A549 (cell line): ENCODE measurements around the gene OBSL1. TPM values are rescaled to one million over a fixed set of nuclear protein-coding genes. Genes with fewer than 3 reads are reported as not detected.

ENCODE experiments used
- ATAC-seq, 2 experiments: fragments of 200-7000 bp in 1 of 2; fragments of >200 bp in 1 of 2; cut with Nextera tagmentation in 1 of 2; cut with Tn5 transposase in 1 of 2; 3 replicates each; pipeline versions ENCODE4 v1.8.0 to v1.9.1; 2018 to 2020; ENCODE audit warnings: mild to moderate bottlenecking in 1 of 2, moderate library complexity in 1 of 2
- CTCF ChIA-PET: fragments of 300-600 bp; sonication (Branson Sonifier 250); formaldehyde crosslinking; extraction: SDS; loops from one replicate; lab custom pipeline; 2021; ENCODE audit warnings: antibody characterized with exemption, inconsistent platforms; lab: Yijun Ruan, JAX
- POLR2A ChIA-PET: fragments of 350-600 bp; formaldehyde crosslinking; extraction: SDS; loops from one replicate; lab custom pipeline; 2021; ENCODE audit warnings: antibody characterized with exemption, inconsistent platforms; lab: Yijun Ruan, JAX
- DNase-seq, 2 experiments: peaks; one replicate each; pipeline versions ENCODE4 v3.0.0 to v3.0.0-alpha.2; 2011 to 2016; ENCODE audit warnings: low read depth in 1 of 2, low spot score in 1 of 2
- FAIRE-seq: peaks from 2 replicates; lab custom pipeline; 2011; peaks lifted over from hg19 to GRCh38; lab: Jason Lieb, UNC
- H3K27ac ChIP-seq, 2 experiments: fragments of >200 bp; sonication (Bioruptor Twin); formaldehyde crosslinking; 3 replicates each; pipeline ENCODE4 v1.5.1; 2016 to 2017
- H3K4me1 ChIP-seq: fragments of >200 bp; sonication (Bioruptor Twin); formaldehyde crosslinking; 3 replicates; pipeline ENCODE4 v1.6.1; 2016
- H3K4me2 ChIP-seq: fragments of >200 bp; sonication (Bioruptor Twin); formaldehyde crosslinking; 3 replicates; pipeline ENCODE4 v1.6.1; 2016
- H3K4me3 ChIP-seq: fragments of >200 bp; sonication (Bioruptor Twin); formaldehyde crosslinking; 3 replicates; pipeline ENCODE4 v1.5.1; 2016
- H3K9me3 ChIP-seq: fragments of >200 bp; sonication (Bioruptor Twin); formaldehyde crosslinking; 3 replicates; pipeline ENCODE4 v1.6.1; 2016
- BCL3 ChIP-seq: fragments of >200 bp; sonication (Bioruptor Twin); formaldehyde crosslinking; IDR thresholded peaks from 3 replicates; pipeline ENCODE4 v1.6.1; 2016
- BHLHE40 ChIP-seq: IDR thresholded peaks from 2 replicates; pipeline ENCODE4 v1.6.1; 2012; ENCODE audit warnings: low read depth, low read length, inconsistent platforms
- CBX2 ChIP-seq: fragments of 200-600 bp; sonication (generic); IDR thresholded peaks from 2 replicates; pipeline ENCODE4 v1.6.1; 2016; ENCODE audit warnings: low read depth, mild to moderate bottlenecking, borderline replicate concordance
- CTCF ChIP-seq: fragments of >200 bp; sonication (Bioruptor Twin); formaldehyde crosslinking; IDR thresholded peaks from 3 replicates; pipeline ENCODE4 v1.5.1; 2016
- ESRRA ChIP-seq: fragments of 150-350 bp; IDR thresholded peaks from 2 replicates; pipeline ENCODE4 v1.6.1; 2014; ENCODE audit warnings: mild to moderate bottlenecking, low read length, borderline replicate concordance
- GATA3 ChIP-seq: IDR thresholded peaks from 2 replicates; pipeline ENCODE4 v1.6.1; 2012; ENCODE audit warnings: borderline replicate concordance
- KDM1A ChIP-seq: fragments of 200-600 bp; sonication (generic); IDR thresholded peaks from 2 replicates; pipeline ENCODE4 v1.6.1; 2016; ENCODE audit warnings: low read depth, mild to moderate bottlenecking
- MAFK ChIP-seq: fragments of 450-650 bp; IDR thresholded peaks from 2 replicates; pipeline ENCODE4 v1.6.1; 2014; ENCODE audit not compliant: partially characterized antibody
- MAX ChIP-seq: IDR thresholded peaks from 2 replicates; pipeline ENCODE4 v1.6.1; 2012
- MAZ ChIP-seq: fragments of 150-350 bp; IDR thresholded peaks from 2 replicates; pipeline ENCODE4 v1.6.1; 2014; ENCODE audit warnings: antibody characterized with exemption, low read depth, low read length, borderline replicate concordance
- NR3C1 ChIP-seq: fragments of >200 bp; sonication (Bioruptor Twin); formaldehyde crosslinking; IDR thresholded peaks from 3 replicates; pipeline ENCODE4 v1.6.1; 2017
- RAD21 ChIP-seq, 2 experiments: fragments of >200 bp in 1 of 2; sonication (Bioruptor Twin) in 1 of 2; formaldehyde crosslinking in 1 of 2; IDR thresholded peaks in 1 of 2; conservative IDR thresholded peaks in 1 of 2; 2 replicates in 1 of 2; 3 replicates in 1 of 2; pipeline ENCODE4 v1.6.1; 2012 to 2018; ENCODE audit warnings: inconsistent platforms in 1 of 2
- RARB ChIP-seq: fragments of 250-450 bp; sonication (Bioruptor Pico); IDR thresholded peaks from 2 replicates; pipeline ENCODE4 v1.8.0; 2021; ENCODE audit warnings: mild to moderate bottlenecking, moderate library complexity
- RCOR1 ChIP-seq: fragments of 150-350 bp; IDR thresholded peaks from 2 replicates; pipeline ENCODE4 v1.6.1; 2014; ENCODE audit warnings: antibody characterized with exemption, low read length, low read depth
- ZNF302 ChIP-seq: fragments of 250-450 bp; sonication (Bioruptor Pico); IDR thresholded peaks from 2 replicates; pipeline ENCODE4 v1.9.0; 2021; ENCODE audit warnings: inconsistent platforms, mild to moderate bottlenecking, moderate library complexity
- ZSCAN20 ChIP-seq: fragments of 250-450 bp; sonication (Bioruptor Pico); IDR thresholded peaks from 2 replicates; pipeline ENCODE4 v1.8.0; 2022; ENCODE audit warnings: mild to moderate bottlenecking, moderate library complexity
- WGBS: methylation state at CpG from one replicate; pipeline ENCODE4 v1.1.6; 2017; ENCODE audit errors: missing lambda C conversion rate; 5-methylcytosine and 5-hydroxymethylcytosine counted together
- polyA plus RNA-seq, 4 experiments: library from polyadenylated mRNA; depleted of rRNA in 3 of 4; stranded (reverse); fragments of >200 nt; fragmentation: RNase III in 1 of 4; extraction: RNeasy Plus Mini Kit Qiagen cat#74134 plus additional on column Dnase treatment in 1 of 4; gene quantifications; 2 replicates in 3 of 4; 3 replicates in 1 of 4; pipeline ENCODE4 v1.2.3, GENCODE V29; 2011 to 2017
- TF ChIP-seq, protein P1 (sequence below): fragments of 450-650 bp; IDR thresholded peaks from 2 replicates; pipeline ENCODE4 v1.6.1; 2014; ENCODE audit warnings: antibody characterized with exemption

OBSL1 gene
- polyA plus RNA-seq, 2 of the 4 experiments (the other 2 are of a cell fraction) = 14.4 to 31.8 TPM

GRCh38 chr2:219510512-219511135 lies 60.7 kb downstream of the OBSL1 start:
- H3K9me3 ChIP-seq = no peaks in the 10 kb centered on the region
- 69% methylated on average over 21 of the region's 22 CpGs for WGBS
- peak overlapping the region; percentile 82 for H3K4me2 ChIP-seq
- peaks cover 12% of the 10 kb centered on the region for H3K4me1 ChIP-seq
- no peak overlapping the region; the same call in 2 of the 3 replicates for H3K4me3 ChIP-seq
- TF ChIP-seq ZSCAN20 (CRISPR knock-in tag) (no peak), BCL3 (no peak), CBX2 (no peak), GATA3 (no peak)
- ChIA-PET CTCF (interaction anchor here (0.6 to 89.4 kb wide), 15 partner anchors 4 to 697 kb away, joined by 3 to 3291 read pairs (median 5); partner anchors contain the start of genes ASIC4, CHPF, DNPEP and GMPPA), POLR2A (interaction anchor here (0.8 to 2.5 kb wide), 6 partner anchors 10 to 123 kb away, joined by 3 to 24 read pairs (median 4); partner anchors contain the start of genes DNPEP and GMPPA)
- no peak for DNase-seq
- no peak for ATAC-seq
- H3K27ac ChIP-seq = peak overlapping the region in 1 of 2 experiments; percentile 80; a peak in 3 of 6 replicates
- FAIRE-seq = no peak

DNA sequence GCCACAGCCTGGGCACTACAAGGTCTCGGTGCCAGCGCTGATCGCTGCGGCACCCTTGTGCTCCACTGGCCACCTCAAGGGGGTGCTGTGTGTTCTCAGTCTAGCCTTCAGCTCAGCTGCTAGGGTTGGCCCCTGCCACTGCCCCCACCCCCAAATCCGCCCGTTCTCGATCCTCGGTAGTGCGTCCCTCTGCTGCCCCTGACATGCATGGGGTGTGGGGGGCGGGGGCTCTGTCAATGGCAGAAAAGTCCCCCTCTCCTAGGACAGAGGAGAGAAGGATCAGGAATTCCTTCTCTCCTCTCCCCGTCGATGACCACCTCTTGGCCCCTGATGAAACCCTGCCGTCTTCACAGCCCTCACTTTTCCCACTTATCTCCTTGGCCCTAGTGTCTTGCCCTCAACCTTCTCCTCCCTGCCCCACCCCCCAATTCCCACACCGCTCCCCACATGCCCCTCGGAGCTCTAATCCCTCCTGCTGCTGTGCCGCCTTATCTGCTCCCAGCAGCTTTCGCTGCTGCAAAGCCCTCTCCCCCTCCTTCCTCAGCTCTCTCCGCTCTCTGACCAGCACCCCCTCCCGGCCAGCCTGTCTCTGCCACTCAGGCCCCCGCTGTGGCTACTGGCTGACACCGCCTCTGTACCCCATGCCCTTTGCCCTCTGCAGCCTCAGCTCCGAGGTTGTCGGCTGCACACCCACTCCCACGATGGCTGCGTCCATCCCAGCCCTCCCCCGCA lies 61.4 kb downstream of the OBSL1 start:
- peaks cover 12% of the 10 kb centered on the region for H3K4me1 ChIP-seq
- TF ChIP-seq MAX = 0 out of 2 replicates have a peak, but pooled peaks have one; percentile 17
- TF ChIP-seq CTCF = peak; percentile 65
- no peak for TF ChIP-seq BHLHE40
- peak; percentile 33 to 42; a peak in 4 of 5 replicates for TF ChIP-seq RAD21 (conservative IDR thresholded peaks at IDR 0.05 in 1 of 2, IDR thresholded peaks at IDR 0.05 in 1 of 2)
- CTCF ChIA-PET = interaction anchor here (0.6 to 89.4 kb wide), 19 partner anchors 4 to 698 kb away, joined by 3 to 3291 read pairs (median 4); partner anchors contain the start of genes ASIC4, CHPF, DNPEP and GMPPA
- FAIRE-seq (no peak), DNase-seq (peak in 1 of 2 experiments; percentile 63), ATAC-seq (peak; percentile 83 to 93)
- H3K4me3 ChIP-seq = peak overlapping the region; percentile 38
- H3K27ac ChIP-seq = peak overlapping the region in 1 of 2 experiments; percentile 80; a peak in 3 of 6 replicates
- H3K9me3 ChIP-seq = no peaks in the 10 kb centered on the region
- peak overlapping the region; percentile 82 for H3K4me2 ChIP-seq
- POLR2A ChIA-PET = interaction anchor here (0.5 to 2.5 kb wide), 7 partner anchors 10 to 122 kb away, joined by 3 to 24 read pairs (median 3); partner anchors contain the start of genes DNPEP and GMPPA
- WGBS = 7% methylated on average over 21 of the region's 26 CpGs

GRCh38 chr2:219508971-219509779 lies 62.2 kb downstream of the OBSL1 start:
- ChIA-PET CTCF (interaction anchor here (0.7 to 89.4 kb wide), 12 partner anchors 3 to 180 kb away, joined by 3 to 3291 read pairs (median 6); partner anchors contain the start of genes ASIC4, CHPF, DNPEP and GMPPA), POLR2A (interaction anchor here (0.5 to 2.5 kb wide), 3 partner anchors 11 to 89 kb away, joined by 3 to 24 read pairs (median 3); partner anchors contain the start of gene GMPPA)
- DNase-seq (no peak), FAIRE-seq (no peak), ATAC-seq (peak; percentile 42 to 66)
- Histone ChIP-seq H3K4me2 (peak overlapping the region; percentile 82), H3K27ac (peak overlapping the region in 1 of 2 experiments; percentile 80; a peak in 2 of 6 replicates), H3K4me3 (no peak overlapping the region; the same call in 2 of the 3 replicates), H3K9me3 (no peaks in the 10 kb centered on the region), H3K4me1 (peaks cover 12% of the 10 kb centered on the region)
- TF ChIP-seq, protein P1, sequence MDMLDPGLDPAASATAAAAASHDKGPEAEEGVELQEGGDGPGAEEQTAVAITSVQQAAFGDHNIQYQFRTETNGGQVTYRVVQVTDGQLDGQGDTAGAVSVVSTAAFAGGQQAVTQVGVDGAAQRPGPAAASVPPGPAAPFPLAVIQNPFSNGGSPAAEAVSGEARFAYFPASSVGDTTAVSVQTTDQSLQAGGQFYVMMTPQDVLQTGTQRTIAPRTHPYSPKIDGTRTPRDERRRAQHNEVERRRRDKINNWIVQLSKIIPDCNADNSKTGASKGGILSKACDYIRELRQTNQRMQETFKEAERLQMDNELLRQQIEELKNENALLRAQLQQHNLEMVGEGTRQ = no peak
- TF ChIP-seq RARB (CRISPR knock-in tag) = no peak
- no peak for TF ChIP-seq RCOR1
- TF ChIP-seq MAZ = no peak
- no peak for TF ChIP-seq BCL3
- TF ChIP-seq KDM1A = no peak
- no peak for TF ChIP-seq RAD21 (conservative IDR thresholded peaks at IDR 0.05 in 1 of 2, IDR thresholded peaks at IDR 0.05 in 1 of 2)
- TF ChIP-seq ESRRA = no peak
- TF ChIP-seq NR3C1 = no peak
- no peak for TF ChIP-seq ZNF302 (CRISPR knock-in tag)
- TF ChIP-seq MAFK = no peak
- 36% methylated on average over 8 of the region's 14 CpGs for whole genome bisulfite sequencing
